ENCODE results near the gene MAGI2. TPM values are rescaled to one million over a fixed set of nuclear protein-coding genes. Genes with fewer than 3 reads are reported as not detected.

Gene MAGI2
- total RNA-seq, 2 experiments from 2014 or later, result 0.14 to 0.31 TPM

DNA sequence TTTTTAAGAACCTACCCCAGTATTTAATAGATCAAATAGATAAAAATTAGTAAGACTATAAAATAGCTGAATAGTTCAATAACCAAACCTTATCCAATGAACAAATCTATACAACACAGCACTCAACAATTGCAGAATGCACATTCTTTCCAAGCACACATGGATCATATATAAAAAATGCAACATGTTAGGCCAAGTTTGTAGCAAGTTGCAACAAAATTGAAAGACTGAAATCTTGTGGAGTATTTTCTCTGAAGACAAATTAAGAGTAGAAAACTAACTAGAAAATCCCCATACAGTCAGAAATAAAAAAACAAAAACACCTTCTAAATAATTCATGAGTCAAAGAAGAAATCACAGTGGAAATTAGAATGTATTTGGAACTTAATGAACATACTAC lies 1337.6 kb downstream of the MAGI2 start:
- Mint-ChIP-seq H3K27ac (no peak overlapping the region), H3K9me3 (peaks cover 1% of the 10 kb centered on the region), H3K27me3 (peaks cover 42% of the 10 kb centered on the region), H3K36me3 (no peaks in the 10 kb centered on the region), H3K4me1 (no peaks in the 10 kb centered on the region), H3K4me3 (no peak overlapping the region)
- no peak for DNase-seq

DNA sequence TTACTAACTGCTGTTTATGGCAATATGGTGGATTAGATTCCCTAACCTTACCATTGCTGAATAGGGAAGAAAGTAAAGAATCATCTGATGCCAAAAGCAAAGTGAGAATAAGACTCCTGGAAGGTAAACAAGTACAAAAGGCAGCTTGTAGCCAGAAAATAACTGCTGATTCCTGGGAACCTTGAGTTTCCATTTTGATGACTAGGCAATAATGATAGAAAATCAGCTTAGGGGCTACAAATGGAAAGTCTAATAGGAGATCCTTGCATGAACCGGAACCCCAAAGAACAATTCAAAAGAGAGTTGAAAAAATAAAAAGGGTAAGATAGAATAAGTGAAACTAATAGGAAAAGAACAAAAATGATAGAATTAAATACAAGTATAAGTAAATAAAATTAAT lies 1338.5 kb downstream of the MAGI2 start:
- H3K4me3 Mint-ChIP-seq, result no peak overlapping the region
- H3K36me3 Mint-ChIP-seq, result no peaks in the 10 kb centered on the region
- peaks cover 48% of the 10 kb centered on the region for H3K27me3 Mint-ChIP-seq
- H3K9me3 Mint-ChIP-seq, result peaks cover 1% of the 10 kb centered on the region
- H3K4me1 Mint-ChIP-seq, result no peaks in the 10 kb centered on the region
- no peak overlapping the region for H3K27ac Mint-ChIP-seq
- no peak for DNase-seq

GRCh38 chr7:78112488-78112887 lies 1341.0 kb downstream of the MAGI2 start:
- Mint-ChIP-seq H3K27me3 (peaks cover 62% of the 10 kb centered on the region), H3K9me3 (peaks cover 1% of the 10 kb centered on the region), H3K4me3 (no peak overlapping the region), H3K4me1 (no peaks in the 10 kb centered on the region), H3K36me3 (no peaks in the 10 kb centered on the region), H3K27ac (no peak overlapping the region)
- no peak for DNase-seq

- no peak overlapping the region for H3K27ac Mint-ChIP-seq
- no peak overlapping the region for H3K4me3 Mint-ChIP-seq
- peaks cover 64% of the 10 kb centered on the region for H3K27me3 Mint-ChIP-seq
- no peaks in the 10 kb centered on the region for H3K36me3 Mint-ChIP-seq
- DNase-seq, result no peak
- H3K4me1 Mint-ChIP-seq, result no peaks in the 10 kb centered on the region
- H3K9me3 Mint-ChIP-seq, result peaks cover 4% of the 10 kb centered on the region
Measured at GRCh38 chr7:78111386-78111785, 1342.1 kb downstream of the MAGI2 start.

GRCh38 chr7:78103475-78103874 lies 1350.0 kb downstream of the MAGI2 start:
- no peaks in the 10 kb centered on the region for H3K4me1 Mint-ChIP-seq

DNA sequence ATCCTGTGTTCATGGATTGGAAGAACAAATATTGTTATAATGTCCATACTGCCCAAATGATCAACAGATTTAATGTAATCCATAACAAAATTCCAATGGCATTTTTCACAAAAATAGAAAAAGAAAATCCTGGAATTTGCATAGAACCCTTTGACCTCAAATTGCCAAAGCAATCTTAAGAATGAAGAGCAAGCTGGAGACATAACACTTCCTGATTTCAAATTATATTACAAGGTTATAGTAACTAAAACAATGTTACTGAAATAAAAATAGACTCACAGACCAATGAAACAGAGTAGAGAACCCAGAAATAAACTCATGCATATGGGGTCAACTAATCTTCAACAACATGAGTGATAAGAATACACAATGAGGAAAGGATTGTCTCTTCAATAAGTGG lies 1352.4 kb downstream of the MAGI2 start:
- Mint-ChIP-seq H3K4me1 (no peaks in the 10 kb centered on the region), H3K9me3 (no peaks in the 10 kb centered on the region), H3K27ac (no peak overlapping the region), H3K27me3 (peaks cover 13% of the 10 kb centered on the region), H3K36me3 (no peaks in the 10 kb centered on the region), H3K4me3 (no peak overlapping the region)
- DNase-seq, result no peak

More at GRCh38 chr7:78103475-78103874, 1350.0 kb downstream of the MAGI2 start:
- no peaks in the 10 kb centered on the region for H3K36me3 Mint-ChIP-seq
- H3K27ac Mint-ChIP-seq, result no peak overlapping the region
- H3K9me3 Mint-ChIP-seq, result peaks cover 3% of the 10 kb centered on the region
- H3K27me3 Mint-ChIP-seq, result peaks cover 23% of the 10 kb centered on the region
- DNase-seq, result no peak
- no peak overlapping the region for H3K4me3 Mint-ChIP-seq

DNA sequence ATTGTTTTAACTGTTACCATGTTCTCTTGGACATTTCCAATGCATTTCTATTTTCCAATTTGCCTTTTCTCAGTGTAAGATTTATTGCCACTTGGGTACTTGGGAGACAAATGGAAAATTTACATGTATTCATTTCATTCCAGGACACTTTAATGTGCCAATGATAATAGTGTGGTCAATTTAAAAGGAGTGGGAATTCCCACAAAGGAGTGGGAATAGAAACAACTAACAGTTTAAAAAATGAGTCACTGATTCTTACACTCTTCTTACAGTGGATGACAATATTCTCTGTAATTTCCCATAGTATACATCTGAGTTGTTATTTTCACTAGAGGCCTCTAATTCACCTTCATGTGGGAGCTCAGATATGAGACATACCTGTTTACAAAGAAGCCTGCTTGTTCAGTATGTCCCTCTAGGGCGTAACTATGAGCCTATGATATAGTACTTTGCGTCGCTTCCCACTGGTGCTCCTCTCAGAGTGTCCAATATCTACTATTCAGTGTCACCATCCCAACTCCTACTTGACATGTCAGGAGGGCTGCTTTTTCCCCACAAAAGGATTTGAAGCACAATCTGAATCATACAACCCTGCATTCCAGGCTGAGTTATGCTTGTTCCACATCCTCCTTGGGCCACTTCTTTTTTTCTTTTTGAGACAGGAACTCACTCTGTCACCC lies 1353.6 kb downstream of the MAGI2 start:
- Mint-ChIP-seq H3K4me3 (no peak overlapping the region), H3K27me3 (peaks cover 22% of the 10 kb centered on the region), H3K27ac (no peak overlapping the region), H3K9me3 (no peaks in the 10 kb centered on the region), H3K4me1 (no peaks in the 10 kb centered on the region), H3K36me3 (no peaks in the 10 kb centered on the region)
- no peak for DNase-seq

DNA sequence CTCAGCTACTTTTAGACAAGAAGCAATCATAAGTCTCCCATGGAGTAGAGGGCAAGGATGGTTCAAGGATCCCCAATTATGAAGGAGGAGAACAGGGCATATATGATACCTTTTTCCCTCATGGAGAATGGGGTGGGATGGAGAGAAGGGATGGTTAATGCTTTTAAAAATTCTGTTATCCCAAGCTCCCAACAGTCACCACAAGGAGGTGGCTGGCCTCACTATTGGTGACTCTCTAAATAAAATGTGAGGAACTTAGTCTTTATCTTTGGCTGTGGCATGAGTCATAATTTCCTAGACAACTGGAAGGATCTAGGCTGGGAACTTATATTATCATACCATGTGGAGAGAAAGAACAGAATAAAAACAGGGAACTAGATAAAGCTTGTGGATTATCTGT lies 1357.9 kb downstream of the MAGI2 start:
- Mint-ChIP-seq H3K27me3 (peaks cover 24% of the 10 kb centered on the region), H3K27ac (no peak overlapping the region), H3K4me1 (no peaks in the 10 kb centered on the region), H3K4me3 (no peak overlapping the region), H3K36me3 (no peaks in the 10 kb centered on the region), H3K9me3 (no peaks in the 10 kb centered on the region)
- DNase-seq, result no peak

- Mint-ChIP-seq H3K27ac (no peak overlapping the region), H3K4me1 (no peaks in the 10 kb centered on the region), H3K27me3 (peaks cover 17% of the 10 kb centered on the region), H3K9me3 (no peaks in the 10 kb centered on the region), H3K4me3 (no peak overlapping the region), H3K36me3 (no peaks in the 10 kb centered on the region)
- no peak for DNase-seq
Measured at GRCh38 chr7:78092331-78092730, 1361.1 kb downstream of the MAGI2 start.

- no peaks in the 10 kb centered on the region for H3K4me1 Mint-ChIP-seq
- no peaks in the 10 kb centered on the region for H3K36me3 Mint-ChIP-seq
- peaks cover 10% of the 10 kb centered on the region for H3K27me3 Mint-ChIP-seq
- H3K4me3 Mint-ChIP-seq, result no peak overlapping the region
- no peak overlapping the region for H3K27ac Mint-ChIP-seq
- no peaks in the 10 kb centered on the region for H3K9me3 Mint-ChIP-seq
- no peak for DNase-seq
Measured at GRCh38 chr7:78090616-78091015, 1362.9 kb downstream of the MAGI2 start.

DNA sequence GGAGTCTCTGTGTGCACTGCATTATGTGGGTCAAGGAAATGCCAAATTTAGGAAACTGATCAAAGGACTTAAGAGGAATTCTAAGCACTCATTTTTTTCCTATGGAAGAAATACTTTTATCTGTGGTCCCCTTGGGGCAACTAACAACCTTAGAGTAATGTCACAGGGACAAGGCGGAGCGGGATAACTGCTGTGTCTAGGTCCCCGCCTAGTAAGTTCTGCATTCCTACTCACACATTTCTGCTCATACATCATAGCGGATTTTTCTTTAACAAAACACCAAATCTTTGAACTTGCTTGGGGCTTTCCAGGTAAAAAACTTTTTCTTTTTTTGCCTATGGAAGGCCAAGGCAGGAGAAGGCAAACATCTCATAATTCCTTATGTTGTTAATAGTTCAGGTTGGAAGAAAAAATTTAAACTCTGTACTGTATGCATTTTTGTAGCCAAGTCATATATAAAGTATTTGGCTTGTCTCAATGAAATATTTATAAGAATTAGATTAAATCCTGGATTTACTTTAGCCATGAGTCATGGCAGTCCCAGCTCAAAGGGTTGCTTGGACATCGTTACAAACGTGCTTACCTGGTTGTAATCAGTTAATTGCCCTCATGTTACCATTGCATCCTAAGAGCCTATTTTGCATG lies 1369.9 kb downstream of the MAGI2 start:
- no peak overlapping the region for H3K27ac Mint-ChIP-seq
- no peaks in the 10 kb centered on the region for H3K9me3 Mint-ChIP-seq
- H3K4me3 Mint-ChIP-seq, result no peak overlapping the region
- DNase-seq, result no peak
- H3K36me3 Mint-ChIP-seq, result no peaks in the 10 kb centered on the region
- H3K27me3 Mint-ChIP-seq, result peaks cover 12% of the 10 kb centered on the region
- H3K4me1 Mint-ChIP-seq, result no peaks in the 10 kb centered on the region

DNA sequence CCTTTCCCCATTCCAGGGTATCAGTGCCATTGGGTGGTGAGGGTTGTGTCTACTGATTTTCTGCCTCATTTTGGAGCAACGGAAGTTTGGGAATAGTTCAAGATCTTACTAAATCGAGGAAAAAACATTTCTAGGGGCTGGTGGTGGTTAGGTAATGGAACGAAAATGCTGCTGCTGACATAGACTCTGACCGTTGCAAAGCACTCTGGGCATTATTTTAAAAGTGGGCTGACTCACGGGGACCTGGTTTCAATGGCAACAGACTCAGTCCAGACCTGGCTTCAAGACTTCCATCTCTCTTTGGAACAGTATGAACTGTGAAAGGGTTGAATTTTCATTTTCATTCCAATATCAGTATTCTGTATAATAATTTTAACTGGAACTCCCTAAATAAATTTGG lies 1370.9 kb downstream of the MAGI2 start:
- DNase-seq, result no peak
- H3K27me3 Mint-ChIP-seq, result peaks cover 12% of the 10 kb centered on the region
- no peak overlapping the region for H3K27ac Mint-ChIP-seq
- H3K4me1 Mint-ChIP-seq, result no peaks in the 10 kb centered on the region
- H3K4me3 Mint-ChIP-seq, result no peak overlapping the region
- H3K9me3 Mint-ChIP-seq, result no peaks in the 10 kb centered on the region
- no peaks in the 10 kb centered on the region for H3K36me3 Mint-ChIP-seq

DNA sequence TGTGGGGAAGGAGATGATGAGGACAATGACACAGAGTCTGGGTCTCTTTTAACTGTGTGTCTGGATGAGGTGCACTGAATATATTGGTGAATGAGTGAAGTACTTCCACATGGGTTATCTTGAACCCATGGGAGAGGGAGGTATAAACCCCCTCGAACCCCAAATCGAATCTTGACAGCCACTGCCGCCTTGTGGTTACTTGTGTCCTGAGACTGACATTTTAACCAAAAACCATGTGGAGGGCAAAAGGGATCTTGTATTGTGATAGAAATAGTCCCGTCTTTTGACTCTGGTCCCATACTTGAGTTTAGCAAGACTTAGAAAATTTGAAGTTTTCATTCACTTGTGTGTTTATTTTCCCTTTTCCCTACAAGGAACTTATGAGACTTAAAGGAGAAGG lies 1371.6 kb downstream of the MAGI2 start:
- Mint-ChIP-seq H3K36me3 (no peaks in the 10 kb centered on the region), H3K27me3 (peaks cover 12% of the 10 kb centered on the region), H3K27ac (no peak overlapping the region)

DNA sequence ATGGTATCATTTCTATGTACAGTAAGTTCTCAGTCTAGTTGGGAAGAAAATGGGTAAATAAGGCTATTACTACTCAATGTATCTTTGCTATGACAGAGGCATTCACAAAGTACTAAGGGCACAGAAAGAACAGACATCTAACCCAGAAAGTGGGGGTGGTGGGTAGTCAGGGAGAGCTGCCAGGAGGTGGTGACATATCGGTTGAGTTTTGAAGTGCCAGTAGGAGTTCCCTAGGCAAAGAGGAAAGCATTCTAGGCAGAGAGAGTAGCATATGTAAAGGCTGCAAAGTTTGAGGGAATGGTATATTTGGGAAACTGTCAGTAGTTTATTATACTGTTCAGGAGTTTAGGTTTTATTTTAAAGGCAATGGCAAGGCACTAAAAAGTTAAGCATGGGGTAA lies 1372.1 kb downstream of the MAGI2 start:
- Mint-ChIP-seq H3K36me3 (no peaks in the 10 kb centered on the region), H3K4me3 (no peak overlapping the region), H3K9me3 (no peaks in the 10 kb centered on the region), H3K27me3 (peaks cover 12% of the 10 kb centered on the region), H3K4me1 (no peaks in the 10 kb centered on the region), H3K27ac (no peak overlapping the region)
- DNase-seq, result no peak

More for the DNA sequence above, 1371.6 kb downstream of the MAGI2 start:
- no peak for DNase-seq
- Mint-ChIP-seq H3K9me3 (no peaks in the 10 kb centered on the region), H3K4me3 (no peak overlapping the region), H3K4me1 (no peaks in the 10 kb centered on the region)

DNA sequence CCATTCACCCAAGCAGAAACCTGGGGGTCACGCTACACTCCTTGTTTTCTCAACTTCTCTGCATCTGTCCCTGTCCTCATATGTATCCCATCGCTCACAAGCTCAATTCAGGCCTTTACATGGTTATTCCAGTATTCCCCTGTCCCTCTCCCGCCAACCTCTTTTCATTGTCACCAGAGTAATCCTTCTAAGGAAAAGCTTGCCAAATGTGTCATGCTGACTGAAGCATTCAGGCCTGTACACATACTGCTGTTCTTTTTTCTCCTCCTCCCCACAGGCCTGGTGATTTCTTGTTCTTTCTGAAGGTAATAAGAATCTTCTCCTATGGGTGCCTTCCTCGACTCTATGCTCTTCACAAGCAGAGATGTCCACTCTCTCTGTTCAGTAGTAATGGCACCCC lies 1372.7 kb downstream of the MAGI2 start:
- no peaks in the 10 kb centered on the region for H3K4me1 Mint-ChIP-seq
- H3K9me3 Mint-ChIP-seq, result no peaks in the 10 kb centered on the region
- H3K27me3 Mint-ChIP-seq, result peaks cover 12% of the 10 kb centered on the region
- no peaks in the 10 kb centered on the region for H3K36me3 Mint-ChIP-seq
- no peak overlapping the region for H3K27ac Mint-ChIP-seq
- no peak overlapping the region for H3K4me3 Mint-ChIP-seq
- no peak for DNase-seq

- Mint-ChIP-seq H3K4me3 (no peak overlapping the region), H3K27me3 (peaks cover 12% of the 10 kb centered on the region), H3K27ac (no peak overlapping the region), H3K4me1 (no peaks in the 10 kb centered on the region), H3K36me3 (no peaks in the 10 kb centered on the region), H3K9me3 (no peaks in the 10 kb centered on the region)
- DNase-seq, result no peak
Measured at GRCh38 chr7:78080241-78080640, 1373.2 kb downstream of the MAGI2 start.

All from activated naive CD8-positive, alpha-beta T cell treated with anti-CD3 and anti-CD28 coated beads for 36 hours (primary cell).